ENCODE results near the gene CDYL. TPM values are rescaled to one million over a fixed set of nuclear protein-coding genes. Genes with fewer than 3 reads are reported as not detected.
A peak's percentile ranks its signal among the peaks of the same experiment; 100 is the strongest.
"Not testable (repeated sequence)": the region's sequence is repeated elsewhere in the genome, so short reads cannot be mapped to it uniquely, and the experiment has no call there.

CDYL gene
- total RNA-seq, 1 experiment from 2014 or later: 60.8 TPM

GRCh38 chr6:5004373-5005037 lies 228.3 kb downstream of the CDYL start:
- BruUV-seq (replicated peaks): no TSS peak
- H3F3A ChIP-seq (ENCODE audit: insufficient read depth, low read depth): no peaks in the 10 kb centered on the region
- H3K79me2 ChIP-seq (ENCODE audit: low read depth): no peaks in the 10 kb centered on the region
- CTCF ChIA-PET: interaction anchor here (0.6 to 0.7 kb wide), 2 partner anchors 22 to 161 kb away, joined by 6 to 7 read pairs; no protein-coding TSS in a partner anchor
- peak overlapping the region; percentile 84 for H2AFZ ChIP-seq
- no peak for DNase-seq
- POLR2A ChIA-PET (ENCODE audit: unreplicated experiment): interaction anchor here (0.6 kb wide), 1 partner anchor 1753 kb away, joined by 3 read pairs; no protein-coding TSS in a partner anchor
- intact Hi-C loops (cut with micrococcal nuclease; ENCODE audit: unreplicated experiment): loop anchor here (2.0 kb wide), 1 partner anchor 78 kb away; no protein-coding TSS in a partner anchor
- H3K9me2 ChIP-seq (ENCODE audit: insufficient read depth): no peaks in the 10 kb centered on the region
- H3K27me3 ChIP-seq (ENCODE audit: insufficient read depth, low read depth): no peaks in the 10 kb centered on the region
- H3K9me3 ChIP-seq (ENCODE audit: insufficient read depth, low read depth): no peaks in the 10 kb centered on the region
- H4K20me1 ChIP-seq (ENCODE audit: insufficient read depth): no peaks in the 10 kb centered on the region
- H3K36me3 ChIP-seq (ENCODE audit: low read depth): no peaks in the 10 kb centered on the region
- H3K27ac ChIP-seq: no peak overlapping the region
- H3K4me2 ChIP-seq: peak overlapping the region; percentile 90
- no peaks in the 10 kb centered on the region for H3K4me1 ChIP-seq (replicated peaks; ENCODE audit: insufficient read depth)
- TF ChIP-seq EZH2 (IDR thresholded peaks at IDR 0.05; ENCODE audit: low read depth): no peak
- TF ChIP-seq, protein P1, sequence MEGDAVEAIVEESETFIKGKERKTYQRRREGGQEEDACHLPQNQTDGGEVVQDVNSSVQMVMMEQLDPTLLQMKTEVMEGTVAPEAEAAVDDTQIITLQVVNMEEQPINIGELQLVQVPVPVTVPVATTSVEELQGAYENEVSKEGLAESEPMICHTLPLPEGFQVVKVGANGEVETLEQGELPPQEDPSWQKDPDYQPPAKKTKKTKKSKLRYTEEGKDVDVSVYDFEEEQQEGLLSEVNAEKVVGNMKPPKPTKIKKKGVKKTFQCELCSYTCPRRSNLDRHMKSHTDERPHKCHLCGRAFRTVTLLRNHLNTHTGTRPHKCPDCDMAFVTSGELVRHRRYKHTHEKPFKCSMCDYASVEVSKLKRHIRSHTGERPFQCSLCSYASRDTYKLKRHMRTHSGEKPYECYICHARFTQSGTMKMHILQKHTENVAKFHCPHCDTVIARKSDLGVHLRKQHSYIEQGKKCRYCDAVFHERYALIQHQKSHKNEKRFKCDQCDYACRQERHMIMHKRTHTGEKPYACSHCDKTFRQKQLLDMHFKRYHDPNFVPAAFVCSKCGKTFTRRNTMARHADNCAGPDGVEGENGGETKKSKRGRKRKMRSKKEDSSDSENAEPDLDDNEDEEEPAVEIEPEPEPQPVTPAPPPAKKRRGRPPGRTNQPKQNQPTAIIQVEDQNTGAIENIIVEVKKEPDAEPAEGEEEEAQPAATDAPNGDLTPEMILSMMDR (conservative IDR thresholded peaks at IDR 0.05): no peak
- H3K4me3 ChIP-seq: peak overlapping the region; percentile 71

GRCh38 chr6:5005038-5005433 lies 228.8 kb downstream of the CDYL start:
- DNase-seq; H3K4me1 ChIP-seq (replicated peaks; ENCODE audit: insufficient read depth); BruUV-seq (replicated peaks); H3K9me3 ChIP-seq (ENCODE audit: insufficient read depth, low read depth); H3K4me3 ChIP-seq; H2AFZ ChIP-seq; H3K79me2 ChIP-seq (ENCODE audit: low read depth); POLR2A ChIA-PET (ENCODE audit: unreplicated experiment); CTCF ChIA-PET; H3K4me2 ChIP-seq; H3K9me2 ChIP-seq (ENCODE audit: insufficient read depth); H3K36me3 ChIP-seq (ENCODE audit: low read depth); H3K27ac ChIP-seq; H3F3A ChIP-seq (ENCODE audit: insufficient read depth, low read depth); H3K27me3 ChIP-seq (ENCODE audit: insufficient read depth, low read depth); H4K20me1 ChIP-seq (ENCODE audit: insufficient read depth): not testable (repeated sequence)
- intact Hi-C loops (cut with micrococcal nuclease; ENCODE audit: unreplicated experiment): loop anchor here (2.0 kb wide), 1 partner anchor 78 kb away; no protein-coding TSS in a partner anchor

Other genes with a start within 250 kb of the CDYL start
- 16.0 and 21.0 TPM in 2 replicates for gene RPP40, start 227.6 kb downstream of the CDYL start, total RNA-seq (2021)

Data from PC-9 (cell line).